HEK293T (cell line): Measurements from ENCODE around the gene ESPNL.

Experiments
- ARNT ChIP-seq: fragments of 450-650 bp; IDR thresholded peaks from 2 replicates; pipeline ENCODE4 v1.6.1; 2017; ENCODE audit warnings: mild to moderate bottlenecking
- BHLHE40 ChIP-seq: fragments of 450-650 bp; IDR thresholded peaks from 2 replicates; pipeline ENCODE4 v1.6.1; 2016; ENCODE audit warnings: mild to moderate bottlenecking, moderate library complexity, borderline replicate concordance
- ELF4 ChIP-seq: fragments of 450-650 bp; IDR thresholded peaks from 2 replicates; pipeline ENCODE4 v1.6.1; 2017; ENCODE audit warnings: antibody characterized with exemption
- FOXK2 ChIP-seq: fragments of 450-650 bp; IDR thresholded peaks from 2 replicates; pipeline ENCODE4 v1.6.1; 2016; ENCODE audit warnings: mild to moderate bottlenecking
- FOXM1 ChIP-seq: fragments of 450-650 bp; IDR thresholded peaks from 2 replicates; pipeline ENCODE4 v1.6.1; 2017; ENCODE audit warnings: mild to moderate bottlenecking, borderline replicate concordance
- HDGF ChIP-seq: fragments of 450-650 bp; IDR thresholded peaks from 2 replicates; pipeline ENCODE4 v1.6.1; 2017; ENCODE audit warnings: antibody characterized with exemption, borderline replicate concordance
- SP1 ChIP-seq: fragments of 450-650 bp; IDR thresholded peaks from 2 replicates; pipeline ENCODE4 v1.6.1; 2017
- TARDBP ChIP-seq: fragments of 450-650 bp; IDR thresholded peaks from 2 replicates; pipeline ENCODE4 v1.6.1; 2016
- ZNF384 ChIP-seq: fragments of 450-650 bp; IDR thresholded peaks from 2 replicates; pipeline ENCODE4 v1.6.1; 2016
- TF ChIP-seq, protein P1 (sequence below): fragments of 450-650 bp; IDR thresholded peaks from 2 replicates; pipeline ENCODE4 v1.6.1; 2016

DNA sequence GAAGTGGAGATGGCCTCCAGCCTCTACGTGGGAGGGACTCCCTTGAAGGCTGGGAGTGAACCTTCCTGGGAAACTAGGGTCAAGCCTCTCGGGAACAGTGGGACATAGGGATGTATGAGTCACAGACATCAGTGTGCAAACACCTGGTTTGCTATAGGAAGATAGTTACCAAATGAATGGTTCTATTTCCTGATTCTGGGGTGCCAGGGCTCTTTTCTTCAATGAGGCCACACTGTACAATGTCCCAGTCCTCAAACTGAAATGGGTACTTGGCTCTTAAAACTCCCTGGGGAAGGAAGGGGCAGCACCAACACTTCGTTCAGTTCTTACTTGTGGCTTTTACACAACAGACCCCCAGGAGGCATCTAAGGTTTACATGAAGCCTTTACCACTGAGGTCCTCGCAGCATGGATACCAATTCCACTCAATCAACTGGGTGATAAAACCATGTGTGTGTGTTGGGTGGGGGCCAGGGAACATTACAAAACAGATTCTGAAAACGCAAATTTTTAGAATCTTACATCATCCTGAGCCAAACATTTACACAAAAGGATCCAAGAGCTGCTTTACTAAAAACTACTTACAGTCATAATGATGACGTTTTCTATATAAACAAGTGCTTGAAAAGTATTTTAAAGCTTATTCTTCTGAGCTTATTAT is 69.0 kb downstream of the ESPNL start:
- TF ChIP-seq TARDBP (no peak), HDGF (no peak), ARNT (no peak), BHLHE40 (no peak), SP1 (no peak), FOXM1 (no peak), ELF4 (no peak), ZNF384 (no peak), FOXK2 (no peak)
- TF ChIP-seq, protein P1, sequence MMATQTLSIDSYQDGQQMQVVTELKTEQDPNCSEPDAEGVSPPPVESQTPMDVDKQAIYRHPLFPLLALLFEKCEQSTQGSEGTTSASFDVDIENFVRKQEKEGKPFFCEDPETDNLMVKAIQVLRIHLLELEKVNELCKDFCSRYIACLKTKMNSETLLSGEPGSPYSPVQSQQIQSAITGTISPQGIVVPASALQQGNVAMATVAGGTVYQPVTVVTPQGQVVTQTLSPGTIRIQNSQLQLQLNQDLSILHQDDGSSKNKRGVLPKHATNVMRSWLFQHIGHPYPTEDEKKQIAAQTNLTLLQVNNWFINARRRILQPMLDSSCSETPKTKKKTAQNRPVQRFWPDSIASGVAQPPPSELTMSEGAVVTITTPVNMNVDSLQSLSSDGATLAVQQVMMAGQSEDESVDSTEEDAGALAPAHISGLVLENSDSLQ: peak; percentile 29; the same call in 1 of the 2 replicates
